ENCODE data around the gene ATOH7. TPM values are rescaled to one million over a fixed set of nuclear protein-coding genes. Genes with fewer than 3 reads are reported as not detected.

Gene ATOH7
- total and polyA plus RNA-seq, 2 of the 4 experiments (the other 2 are of a cell fraction): 0.05 TPM; not detected in 1

DNA sequence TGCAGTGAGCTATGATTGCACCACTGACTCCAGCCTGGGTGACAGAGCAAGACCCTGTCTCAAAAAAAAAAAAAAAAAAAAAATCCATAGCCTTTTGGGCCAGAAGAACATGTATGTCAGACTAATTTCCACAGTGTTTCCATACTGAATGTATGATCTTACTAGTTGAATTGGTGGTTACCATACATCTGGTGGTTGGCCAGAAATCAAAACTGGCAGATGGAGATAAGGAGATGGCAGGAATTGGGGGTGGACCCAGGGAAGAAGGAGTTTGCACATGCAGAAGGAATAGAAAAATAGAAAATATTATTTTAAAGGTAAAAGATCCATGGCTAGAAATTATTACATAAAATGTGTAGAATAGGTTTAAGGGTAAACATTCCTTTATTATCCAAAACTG is 3.7 kb upstream of the ATOH7 start:
- CTCF ChIA-PET: interaction anchor here (0.6 kb wide), 1 partner anchor 12 kb away, joined by 3 read pairs; no protein-coding TSS in a partner anchor
- H3K36me3 ChIP-seq (ENCODE audit: control insufficient read depth, insufficient read depth, low read length): no peaks in the 10 kb centered on the region

More for the DNA sequence above, 3.7 kb upstream of the ATOH7 start:
- no peak overlapping the region for H3K27ac ChIP-seq (ENCODE audit: insufficient read depth, low read length)
- no peak overlapping the region for H2AFZ ChIP-seq (replicated peaks; ENCODE audit: low read length, poor library complexity)
- H3K9me3 ChIP-seq (ENCODE audit: control insufficient read depth, insufficient read depth, low read length): no peaks in the 10 kb centered on the region
- no peak overlapping the region for H3K4me2 ChIP-seq (ENCODE audit: low read depth, low read length)
- H3K56ac ChIP-seq (ENCODE audit: extremely low read depth, insufficient read depth, low read length): no peak overlapping the region
- POLR2A ChIA-PET (ENCODE audit: unreplicated experiment): no interaction called here
- H3K4ac ChIP-seq (ENCODE audit: low read depth, low read length): no peak overlapping the region
- H3K23ac ChIP-seq (ENCODE audit: low read depth, low read length): no peak overlapping the region
- no peak overlapping the region for H2BK15ac ChIP-seq (ENCODE audit: low read depth, low read length)
- H2BK5ac ChIP-seq (ENCODE audit: low read depth, low read length, poor library complexity, severe bottlenecking): no peak overlapping the region
- ATAC-seq (ENCODE audit: low read depth) (no peak), DNase-seq (no peak)
- H4K91ac ChIP-seq (ENCODE audit: insufficient read depth, low read depth, low read length): no peak overlapping the region
- dilution Hi-C loops (cut with HindIII; ENCODE audit: low sequenced_read_pairs, unreplicated experiment): no loop called here
- no peak overlapping the region for H2AK5ac ChIP-seq (ENCODE audit: low read depth, low read length)
- intact Hi-C loops (cut with micrococcal nuclease): no loop called here
- H3K14ac ChIP-seq (replicated peaks; ENCODE audit: low read depth, low read length): no peak overlapping the region
- H3K27me3 ChIP-seq (ENCODE audit: control insufficient read depth, insufficient read depth, low read length): peaks cover 31% of the 10 kb centered on the region
- no TSS peak for BruUV-seq (replicated peaks)
- H2AK9ac ChIP-seq (replicated peaks; ENCODE audit: low read depth, low read length, poor library complexity): no peak overlapping the region
- H4K5ac ChIP-seq (ENCODE audit: low read depth, low read length): no peak overlapping the region
- no peak overlapping the region for H2BK20ac ChIP-seq (ENCODE audit: low read depth, low read length)
- no peak overlapping the region for H3K4me3 ChIP-seq (ENCODE audit: insufficient read depth, low read depth, low read length)
- no peak overlapping the region for H3K18ac ChIP-seq (ENCODE audit: low read depth, low read length)
- H3K4me1 ChIP-seq (ENCODE audit: control insufficient read depth, insufficient read depth, low read length): peaks cover 5% of the 10 kb centered on the region; the same call in 1 of the 2 replicates
- no peaks in the 10 kb centered on the region for H3K9me1 ChIP-seq (ENCODE audit: insufficient read depth, low read length)
- TF ChIP-seq NFE2L2 (IDR thresholded peaks at IDR 0.05; ENCODE audit: low read depth, low read length) (no peak), RCOR1 (IDR thresholded peaks at IDR 0.05; ENCODE audit: insufficient replicate concordance, low read length) (no peak), MAZ (IDR thresholded peaks at IDR 0.05; ENCODE audit: borderline replicate concordance, low read depth, low read length) (no peak), CEBPB (IDR thresholded peaks at IDR 0.05; ENCODE audit: low read depth, low read length) (no peak), SMC3 (IDR thresholded peaks at IDR 0.05; ENCODE audit: low read depth, low read length) (no peak), FOS (IDR thresholded peaks at IDR 0.05; ENCODE audit: low read depth, low read length) (no peak)
- in situ Hi-C loops (cut with MboI; ENCODE audit: low sequenced_read_pairs): no loop called here
- no peak overlapping the region for H2BK120ac ChIP-seq (ENCODE audit: low read depth, low read length)
- no peak overlapping the region for H4K8ac ChIP-seq (ENCODE audit: low read depth in 2 of 2, low read length in 2 of 2)
- H4K20me1 ChIP-seq (ENCODE audit: insufficient read depth, low read length): no peaks in the 10 kb centered on the region
- no peak overlapping the region for H3K9ac ChIP-seq (ENCODE audit: low read depth, low read length)
- H3K79me1 ChIP-seq (ENCODE audit: low read depth in 1 of 2, low read length in 2 of 2): no peaks in the 10 kb centered on the region

Data from IMR-90 (cell line).